ENCODE measurements around the gene BTBD7.
"Not testable (repeated sequence)": the region's sequence is repeated elsewhere in the genome, so short reads cannot be mapped to it uniquely, and the experiment has no call there.

BTBD7 gene

DNA sequence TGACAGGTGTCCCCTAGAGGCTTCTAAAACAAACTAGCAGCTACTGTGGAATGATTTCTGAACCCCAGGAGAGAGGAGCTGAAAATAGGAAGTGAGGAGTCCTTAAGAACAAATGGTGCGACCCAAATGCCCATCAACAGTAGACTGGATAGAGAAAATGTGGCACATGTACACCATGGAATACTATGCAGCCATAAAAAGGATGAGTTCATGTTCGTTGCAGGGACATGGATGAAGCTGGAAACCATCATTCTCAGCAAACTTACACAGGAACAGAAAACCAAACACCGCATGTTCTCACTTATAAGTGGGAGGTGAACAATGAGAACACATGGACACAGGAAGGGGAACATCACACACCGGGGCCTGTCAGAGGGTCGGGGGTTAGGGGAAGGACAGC lies 99.8 kb downstream of the BTBD7 start:
- H3K9me3 ChIP-seq (ENCODE audit: control extremely low read depth in 1 of 5, control insufficient read depth in 4 of 5, insufficient read depth in 2 of 5, low read depth in 1 of 5, low read length in 4 of 5); POLR2A ChIA-PET; H3K27ac ChIP-seq (ENCODE audit: insufficient read depth in 1 of 2, low read depth in 1 of 2, low read length in 2 of 2, poor library complexity in 1 of 2, severe bottlenecking in 2 of 2); H3K4me3 ChIP-seq (ENCODE audit: control insufficient read depth in 1 of 7, extremely low read depth in 1 of 7, insufficient read depth in 4 of 7, low read depth in 2 of 7, low read length in 6 of 7); DNase-seq: not testable (repeated sequence)
- peaks cover 0 to 11% (median 4%) of the 10 kb centered on the region in 4 experiments for H3K36me3 ChIP-seq (ENCODE audit: control insufficient read depth in 4 of 4, insufficient read depth in 4 of 4, low read length in 3 of 4)
- WGBS (ENCODE audit: insufficient coverage): 95% methylated on average over 3 of the region's 5 CpGs
- H3K27me3 ChIP-seq (replicated peaks in 2 of 5; ENCODE audit: control insufficient read depth in 4 of 5, insufficient read depth in 5 of 5, low read length in 4 of 5): peaks cover 0 to 23% (median 6%) of the 10 kb centered on the region in 5 experiments
- CTCF ChIA-PET: interaction anchor here (1.1 to 1.5 kb wide), 6 partner anchors 14 to 387 kb away, joined by 3 to 4 read pairs (median 3); no protein-coding TSS in a partner anchor
- H3K4me1 ChIP-seq (ENCODE audit: control extremely low read depth in 1 of 4, control insufficient read depth in 4 of 4, insufficient read depth in 4 of 4, low read length in 3 of 4): peaks cover 0 to 14% (median 8%) of the 10 kb centered on the region in 4 experiments

DNA sequence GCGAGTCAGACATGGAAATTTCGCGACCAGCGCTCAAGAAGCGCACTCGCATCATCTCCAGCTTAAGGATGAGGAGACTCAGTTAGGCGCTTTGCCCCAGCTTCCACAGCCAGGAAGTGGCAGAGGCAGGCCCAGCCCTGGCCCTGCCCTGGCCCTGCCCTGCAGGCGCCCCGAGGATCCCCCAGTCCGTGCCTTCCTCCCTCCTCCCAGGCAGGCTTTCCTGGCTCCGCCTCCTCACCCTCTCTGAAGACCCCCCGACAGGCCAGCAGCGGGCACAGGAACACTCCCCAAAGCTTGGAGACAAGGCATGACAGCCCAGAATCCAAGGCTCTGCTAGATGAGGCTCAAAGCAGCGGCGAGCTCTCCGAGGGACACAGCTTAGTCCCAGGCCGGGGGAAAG lies 100.7 kb downstream of the BTBD7 start:
- ChIA-PET CTCF (interaction anchor here (1.1 to 1.2 kb wide), 2 partner anchors 54 to 65 kb away, joined by 3 read pairs; no protein-coding TSS in a partner anchor), POLR2A (no interaction called here)
- 66% methylated on average over 16 of the region's 17 CpGs for WGBS (ENCODE audit: insufficient coverage)
- H3K4me1 ChIP-seq (ENCODE audit: control extremely low read depth in 1 of 4, control insufficient read depth in 4 of 4, insufficient read depth in 4 of 4, low read length in 3 of 4): peaks cover 0 to 14% (median 8%) of the 10 kb centered on the region in 4 experiments
- peak overlapping the region in 3 of 7 experiments; percentile 64 to 67 (median 66) for H3K4me3 ChIP-seq (ENCODE audit: control insufficient read depth in 1 of 7, extremely low read depth in 1 of 7, insufficient read depth in 4 of 7, low read depth in 2 of 7, low read length in 6 of 7)
- no peak overlapping the region for H3K27ac ChIP-seq (ENCODE audit: insufficient read depth in 1 of 2, low read depth in 1 of 2, low read length in 2 of 2, poor library complexity in 1 of 2, severe bottlenecking in 2 of 2)
- peaks cover 0 to 23% (median 6%) of the 10 kb centered on the region in 5 experiments for H3K27me3 ChIP-seq (replicated peaks in 2 of 5; ENCODE audit: control insufficient read depth in 4 of 5, insufficient read depth in 5 of 5, low read length in 4 of 5)
- no peak for DNase-seq
- peaks cover 4 to 20% (median 12%) of the 10 kb centered on the region in 4 experiments for H3K36me3 ChIP-seq (ENCODE audit: control insufficient read depth in 4 of 4, insufficient read depth in 4 of 4, low read length in 3 of 4)
- no peaks in the 10 kb centered on the region for H3K9me3 ChIP-seq (ENCODE audit: control extremely low read depth in 1 of 5, control insufficient read depth in 4 of 5, insufficient read depth in 2 of 5, low read depth in 1 of 5, low read length in 4 of 5)

DNA sequence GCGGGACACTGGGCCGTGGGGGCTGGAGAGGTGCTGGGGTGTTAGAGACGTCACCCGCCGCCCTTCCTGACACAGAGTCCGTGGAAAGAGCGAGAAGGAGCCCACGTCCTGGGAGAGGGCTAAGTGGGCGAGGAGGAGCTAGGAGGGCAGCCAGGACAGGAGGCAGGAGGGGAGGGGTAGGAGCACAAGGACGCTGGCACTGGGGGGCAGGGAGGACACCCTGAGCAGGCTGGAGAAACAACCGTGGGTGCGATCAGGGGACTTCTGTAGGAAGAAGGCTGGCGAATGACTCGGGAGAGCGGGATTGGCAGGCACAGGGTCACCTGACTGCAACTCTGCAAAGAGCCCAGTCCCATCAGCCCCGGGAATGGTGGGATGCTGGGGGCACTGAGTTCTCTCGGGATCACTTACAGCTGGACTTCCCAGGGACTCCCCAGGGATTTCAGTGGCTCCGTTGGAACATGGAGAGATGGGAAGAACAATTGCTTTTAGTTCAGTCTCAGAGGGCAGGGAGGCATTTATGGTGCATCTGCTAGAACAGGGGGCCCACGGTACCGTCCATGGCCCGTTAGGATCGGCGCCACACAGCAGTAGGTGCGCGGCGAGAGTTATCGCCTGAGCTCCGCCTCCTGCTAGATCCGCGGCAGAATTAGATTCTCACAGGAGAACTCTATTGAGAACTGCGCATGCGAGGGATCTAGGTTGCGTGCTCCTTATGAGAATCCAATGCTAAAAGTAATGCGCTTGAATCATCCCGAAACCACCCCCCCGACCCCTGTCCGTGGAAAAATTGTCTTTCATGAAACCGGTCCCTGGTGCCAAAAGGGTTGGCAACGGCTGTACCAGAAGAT lies 101.5 kb downstream of the BTBD7 start:
- Histone ChIP-seq H3K36me3 (ENCODE audit: control insufficient read depth in 4 of 4, insufficient read depth in 4 of 4, low read length in 3 of 4) (peaks cover 7 to 25% (median 15%) of the 10 kb centered on the region in 4 experiments), H3K27me3 (replicated peaks in 2 of 5; ENCODE audit: control insufficient read depth in 4 of 5, insufficient read depth in 5 of 5, low read length in 4 of 5) (peaks cover 0 to 23% (median 6%) of the 10 kb centered on the region in 5 experiments), H3K4me3 (ENCODE audit: control insufficient read depth in 1 of 7, extremely low read depth in 1 of 7, insufficient read depth in 4 of 7, low read depth in 2 of 7, low read length in 6 of 7) (peak overlapping the region; percentile 1 to 67 (median 49)), H3K9me3 (ENCODE audit: control extremely low read depth in 1 of 5, control insufficient read depth in 4 of 5, insufficient read depth in 2 of 5, low read depth in 1 of 5, low read length in 4 of 5) (no peaks in the 10 kb centered on the region), H3K4me1 (ENCODE audit: control extremely low read depth in 1 of 4, control insufficient read depth in 4 of 4, insufficient read depth in 4 of 4, low read length in 3 of 4) (peaks cover 0 to 14% (median 8%) of the 10 kb centered on the region in 4 experiments), H3K27ac (ENCODE audit: insufficient read depth in 1 of 2, low read depth in 1 of 2, low read length in 2 of 2, poor library complexity in 1 of 2, severe bottlenecking in 2 of 2) (no peak overlapping the region)
- ChIA-PET CTCF (no interaction called here), POLR2A (no interaction called here)
- 47% methylated on average over 39 of the region's 39 CpGs for WGBS (ENCODE audit: insufficient coverage)
- DNase-seq: peak in 2 of 3 donors; percentile 14 to 21

DNA sequence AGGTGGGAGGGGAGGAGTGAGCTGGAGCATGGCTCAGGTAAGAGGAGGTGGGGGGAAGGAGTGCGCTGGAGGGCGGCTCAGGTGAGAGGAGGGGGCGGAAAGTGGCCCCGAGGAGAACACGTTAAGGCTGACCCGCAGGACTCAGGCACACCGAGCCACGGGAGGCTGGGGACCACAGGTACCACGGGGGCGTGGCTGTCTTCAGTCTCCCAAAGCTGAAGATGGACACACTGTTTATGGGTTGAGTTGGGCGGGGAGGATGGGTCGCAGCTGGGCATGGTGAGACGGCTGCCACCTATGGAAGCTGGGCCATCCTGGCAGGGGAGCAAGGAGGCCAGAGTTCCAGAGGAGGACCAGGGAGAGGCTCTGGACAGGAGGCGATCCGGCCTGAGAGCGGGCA lies 102.3 kb downstream of the BTBD7 start:
- Histone ChIP-seq H3K27ac (ENCODE audit: insufficient read depth in 1 of 2, low read depth in 1 of 2, low read length in 2 of 2, poor library complexity in 1 of 2, severe bottlenecking in 2 of 2) (no peak overlapping the region), H3K27me3 (replicated peaks in 2 of 5; ENCODE audit: control insufficient read depth in 4 of 5, insufficient read depth in 5 of 5, low read length in 4 of 5) (peaks cover 0 to 23% (median 6%) of the 10 kb centered on the region in 5 experiments), H3K4me3 (ENCODE audit: control insufficient read depth in 1 of 7, extremely low read depth in 1 of 7, insufficient read depth in 4 of 7, low read depth in 2 of 7, low read length in 6 of 7) (no peak overlapping the region), H3K9me3 (ENCODE audit: control extremely low read depth in 1 of 5, control insufficient read depth in 4 of 5, insufficient read depth in 2 of 5, low read depth in 1 of 5, low read length in 4 of 5) (no peaks in the 10 kb centered on the region), H3K36me3 (ENCODE audit: control insufficient read depth in 4 of 4, insufficient read depth in 4 of 4, low read length in 3 of 4) (peaks cover 7 to 29% (median 21%) of the 10 kb centered on the region in 4 experiments), H3K4me1 (ENCODE audit: control extremely low read depth in 1 of 4, control insufficient read depth in 4 of 4, insufficient read depth in 4 of 4, low read length in 3 of 4) (peaks cover 0 to 14% (median 8%) of the 10 kb centered on the region in 4 experiments)
- CTCF ChIA-PET: no interaction called here
- DNase-seq: no peak
- POLR2A ChIA-PET: no interaction called here
- 98% methylated on average over 15 of the region's 16 CpGs for WGBS (ENCODE audit: insufficient coverage)

DNA sequence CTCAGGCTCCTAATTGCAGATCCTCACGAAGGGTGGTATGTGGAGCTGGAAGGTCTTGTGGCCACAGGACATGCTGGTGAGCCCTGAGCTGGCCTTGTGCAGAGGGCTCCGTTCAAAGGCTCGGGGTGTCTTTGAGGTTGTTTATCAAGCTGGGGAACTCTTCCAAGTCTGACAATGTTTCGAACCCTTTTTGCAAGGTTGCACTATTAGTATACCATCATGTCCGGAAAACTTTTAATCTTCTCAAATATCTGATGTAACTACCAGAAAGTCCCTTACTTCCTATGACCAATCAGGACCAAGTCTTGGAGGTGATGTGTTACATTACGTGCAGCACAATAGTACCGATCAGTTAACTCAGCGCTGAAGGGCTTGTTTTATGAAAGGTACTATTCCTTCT lies 104.3 kb downstream of the BTBD7 start:
- peaks cover 0 to 17% (median 4%) of the 10 kb centered on the region in 5 experiments for H3K27me3 ChIP-seq (replicated peaks in 2 of 5; ENCODE audit: control insufficient read depth in 4 of 5, insufficient read depth in 5 of 5, low read length in 4 of 5)
- CTCF ChIA-PET: no interaction called here
- peaks cover 7 to 42% (median 30%) of the 10 kb centered on the region in 4 experiments for H3K36me3 ChIP-seq (ENCODE audit: control insufficient read depth in 4 of 4, insufficient read depth in 4 of 4, low read length in 3 of 4)
- H3K4me3 ChIP-seq (ENCODE audit: control insufficient read depth in 1 of 7, extremely low read depth in 1 of 7, insufficient read depth in 4 of 7, low read depth in 2 of 7, low read length in 6 of 7): no peak overlapping the region
- WGBS (ENCODE audit: insufficient coverage): 100% methylated on average over 5 of the region's 8 CpGs
- no peak overlapping the region for H3K27ac ChIP-seq (ENCODE audit: insufficient read depth in 1 of 2, low read depth in 1 of 2, low read length in 2 of 2, poor library complexity in 1 of 2, severe bottlenecking in 2 of 2)
- POLR2A ChIA-PET: no interaction called here
- no peak for DNase-seq
- peaks cover 0 to 14% (median 8%) of the 10 kb centered on the region in 4 experiments for H3K4me1 ChIP-seq (ENCODE audit: control extremely low read depth in 1 of 4, control insufficient read depth in 4 of 4, insufficient read depth in 4 of 4, low read length in 3 of 4)
- H3K9me3 ChIP-seq (ENCODE audit: control extremely low read depth in 1 of 5, control insufficient read depth in 4 of 5, insufficient read depth in 2 of 5, low read depth in 1 of 5, low read length in 4 of 5): no peaks in the 10 kb centered on the region

DNA sequence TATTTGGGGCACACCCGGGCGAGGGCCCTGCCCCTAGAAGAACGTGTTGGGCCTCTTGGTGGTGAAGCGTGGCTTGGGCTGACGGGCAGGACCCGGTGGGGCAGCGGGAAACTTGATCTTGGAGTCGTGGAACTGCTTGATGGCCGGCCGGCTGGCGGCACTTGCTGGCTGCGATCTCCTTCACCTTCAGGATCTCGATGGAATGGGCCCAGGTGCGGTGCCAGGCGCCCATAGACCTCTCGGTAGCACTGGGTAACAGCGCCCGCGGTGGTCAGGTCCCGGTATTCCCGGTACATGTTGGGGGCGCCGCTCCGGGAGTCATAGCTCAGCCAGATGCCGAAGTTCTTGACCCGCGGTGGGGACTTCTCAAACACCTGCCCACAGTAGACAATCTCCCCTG lies 109.3 kb downstream of the BTBD7 start:
- H3K36me3 ChIP-seq (ENCODE audit: control insufficient read depth in 4 of 4, insufficient read depth in 4 of 4, low read length in 3 of 4): peaks cover 7 to 61% (median 45%) of the 10 kb centered on the region in 4 experiments
- no peak overlapping the region for H3K4me3 ChIP-seq (ENCODE audit: control insufficient read depth in 1 of 7, extremely low read depth in 1 of 7, insufficient read depth in 4 of 7, low read depth in 2 of 7, low read length in 6 of 7)
- no peak for DNase-seq
- no peak overlapping the region for H3K27ac ChIP-seq (ENCODE audit: insufficient read depth in 1 of 2, low read depth in 1 of 2, low read length in 2 of 2, poor library complexity in 1 of 2, severe bottlenecking in 2 of 2)
- no peaks in the 10 kb centered on the region for H3K27me3 ChIP-seq (replicated peaks in 2 of 5; ENCODE audit: control insufficient read depth in 4 of 5, insufficient read depth in 5 of 5, low read length in 4 of 5)
- POLR2A ChIA-PET: no interaction called here
- CTCF ChIA-PET: interaction anchor here (1.2 kb wide), 1 partner anchor 109 kb away, joined by 3 read pairs; no protein-coding TSS in a partner anchor
- no peaks in the 10 kb centered on the region for H3K9me3 ChIP-seq (ENCODE audit: control extremely low read depth in 1 of 5, control insufficient read depth in 4 of 5, insufficient read depth in 2 of 5, low read depth in 1 of 5, low read length in 4 of 5)
- H3K4me1 ChIP-seq (ENCODE audit: control extremely low read depth in 1 of 4, control insufficient read depth in 4 of 4, insufficient read depth in 4 of 4, low read length in 3 of 4): no peaks in the 10 kb centered on the region
- WGBS (ENCODE audit: insufficient coverage): 97% methylated on average over 25 of the region's 27 CpGs

DNA sequence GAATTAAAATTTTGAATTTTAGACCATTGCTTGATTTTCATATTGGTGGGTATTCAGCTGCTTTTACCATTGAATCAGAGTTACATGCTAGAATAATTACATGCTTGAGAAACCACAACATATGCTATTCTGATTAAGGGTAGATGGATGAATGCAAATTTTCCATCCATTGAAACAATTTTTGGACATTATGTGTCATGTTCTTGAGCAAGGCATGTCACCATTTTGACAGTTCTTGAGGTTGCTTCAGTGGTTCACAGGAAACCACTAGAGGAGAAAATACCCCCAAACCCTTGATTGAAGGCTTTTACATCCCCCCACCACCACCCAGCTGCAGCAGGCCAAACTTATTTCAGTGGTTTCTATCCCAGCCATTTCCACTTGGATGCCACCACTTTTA lies 112.3 kb downstream of the BTBD7 start:
- Histone ChIP-seq H3K4me3 (ENCODE audit: control insufficient read depth in 1 of 7, extremely low read depth in 1 of 7, insufficient read depth in 4 of 7, low read depth in 2 of 7, low read length in 6 of 7) (no peak overlapping the region), H3K27me3 (replicated peaks in 2 of 5; ENCODE audit: control insufficient read depth in 4 of 5, insufficient read depth in 5 of 5, low read length in 4 of 5) (no peaks in the 10 kb centered on the region), H3K27ac (ENCODE audit: insufficient read depth in 1 of 2, low read depth in 1 of 2, low read length in 2 of 2, poor library complexity in 1 of 2, severe bottlenecking in 2 of 2) (no peak overlapping the region), H3K4me1 (ENCODE audit: control extremely low read depth in 1 of 4, control insufficient read depth in 4 of 4, insufficient read depth in 4 of 4, low read length in 3 of 4) (no peaks in the 10 kb centered on the region), H3K9me3 (ENCODE audit: control extremely low read depth in 1 of 5, control insufficient read depth in 4 of 5, insufficient read depth in 2 of 5, low read depth in 1 of 5, low read length in 4 of 5) (no peaks in the 10 kb centered on the region), H3K36me3 (ENCODE audit: control insufficient read depth in 4 of 4, insufficient read depth in 4 of 4, low read length in 3 of 4) (peaks cover 2 to 59% (median 34%) of the 10 kb centered on the region in 4 experiments)
- peak in 2 of 3 donors; percentile 17 to 21 for DNase-seq
- ChIA-PET POLR2A (no interaction called here), CTCF (interaction anchor here (0.8 to 3.1 kb wide), 3 partner anchors 58 to 108 kb away, joined by 3 to 8 read pairs (median 8); no protein-coding TSS in a partner anchor)

Measured in common myeloid progenitor, CD34-positive (primary cell).